Measurements from ENCODE around the gene FER1L5. TPM values are rescaled to one million over a fixed set of nuclear protein-coding genes. Genes with fewer than 3 reads are reported as not detected.

FER1L5 gene
- total and polyA plus RNA-seq, 2 donors (not counting 3 experiments of a cell fraction or from before 2014, with no cell fraction given): not detected

- H3K4me3 ChIP-seq (replicated peaks in 1 of 3; ENCODE audit: insufficient read depth in 1 of 3, low read depth in 1 of 3, low read length in 3 of 3): no peak overlapping the region
- intact Hi-C loops (cut with micrococcal nuclease): no loop called here
- dilution Hi-C loops (cut with MboI; ENCODE audit: extremely low pct_ligation_motif_present, low sequenced_read_pairs): no loop called here
- DNase-seq (ENCODE audit: low read depth, low spot score): no peak
- no TSS peak for BruUV-seq (replicated peaks)
- no peaks in the 10 kb centered on the region for H3K9me3 ChIP-seq (replicated peaks; ENCODE audit: control insufficient read depth, insufficient read depth, low read length)
- H3K27ac ChIP-seq (ENCODE audit: insufficient read depth, low read depth, low read length): no peak overlapping the region
- no peaks in the 10 kb centered on the region for H3K79me2 ChIP-seq (ENCODE audit: control insufficient read depth, insufficient read depth, low read length)
- no peaks in the 10 kb centered on the region for H3K4me1 ChIP-seq (ENCODE audit: control insufficient read depth, extremely low read depth, insufficient read depth, low read length)
- ChIA-PET CTCF (no interaction called here), POLR2A (no interaction called here)
- TF ChIP-seq GATA2 (IDR thresholded peaks at IDR 0.05; ENCODE audit: insufficient read depth, insufficient read length, low read depth, low read length) (no peak), EZH2 (IDR thresholded peaks at IDR 0.05; ENCODE audit: borderline replicate concordance, low read depth, low read length, severe bottlenecking) (no peak), POLR2AphosphoS5 (IDR thresholded peaks at IDR 0.05; ENCODE audit: insufficient read depth, low read depth, low read length) (no peak), POLR2A (IDR thresholded peaks at IDR 0.05; ENCODE audit: low read depth, low read length) (no peak), MYC (IDR thresholded peaks at IDR 0.05; ENCODE audit: low read depth, low read length) (no peak), FOS (IDR thresholded peaks at IDR 0.05; ENCODE audit: borderline replicate concordance, insufficient read depth, low read length) (no peak), JUN (IDR thresholded peaks at IDR 0.05; ENCODE audit: borderline replicate concordance, insufficient read depth, insufficient read length, low read depth) (no peak)
- TF ChIP-seq, protein P1, sequence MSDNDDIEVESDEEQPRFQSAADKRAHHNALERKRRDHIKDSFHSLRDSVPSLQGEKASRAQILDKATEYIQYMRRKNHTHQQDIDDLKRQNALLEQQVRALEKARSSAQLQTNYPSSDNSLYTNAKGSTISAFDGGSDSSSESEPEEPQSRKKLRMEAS (IDR thresholded peaks at IDR 0.05; ENCODE audit: insufficient read depth, insufficient read length): no peak
- TF ChIP-seq, protein P2, sequence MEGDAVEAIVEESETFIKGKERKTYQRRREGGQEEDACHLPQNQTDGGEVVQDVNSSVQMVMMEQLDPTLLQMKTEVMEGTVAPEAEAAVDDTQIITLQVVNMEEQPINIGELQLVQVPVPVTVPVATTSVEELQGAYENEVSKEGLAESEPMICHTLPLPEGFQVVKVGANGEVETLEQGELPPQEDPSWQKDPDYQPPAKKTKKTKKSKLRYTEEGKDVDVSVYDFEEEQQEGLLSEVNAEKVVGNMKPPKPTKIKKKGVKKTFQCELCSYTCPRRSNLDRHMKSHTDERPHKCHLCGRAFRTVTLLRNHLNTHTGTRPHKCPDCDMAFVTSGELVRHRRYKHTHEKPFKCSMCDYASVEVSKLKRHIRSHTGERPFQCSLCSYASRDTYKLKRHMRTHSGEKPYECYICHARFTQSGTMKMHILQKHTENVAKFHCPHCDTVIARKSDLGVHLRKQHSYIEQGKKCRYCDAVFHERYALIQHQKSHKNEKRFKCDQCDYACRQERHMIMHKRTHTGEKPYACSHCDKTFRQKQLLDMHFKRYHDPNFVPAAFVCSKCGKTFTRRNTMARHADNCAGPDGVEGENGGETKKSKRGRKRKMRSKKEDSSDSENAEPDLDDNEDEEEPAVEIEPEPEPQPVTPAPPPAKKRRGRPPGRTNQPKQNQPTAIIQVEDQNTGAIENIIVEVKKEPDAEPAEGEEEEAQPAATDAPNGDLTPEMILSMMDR (IDR thresholded peaks at IDR 0.05; ENCODE audit: extremely low read depth in 1 of 2, insufficient read depth in 1 of 2, low read depth in 1 of 2, low read length in 2 of 2): no peak
- H3K9ac ChIP-seq (replicated peaks; ENCODE audit: extremely low read depth, insufficient read depth, low read length): no peak overlapping the region
- H3K4me2 ChIP-seq (ENCODE audit: insufficient read depth, low read length): no peak overlapping the region
- FAIRE-seq: no peak
- H3K36me3 ChIP-seq (ENCODE audit: control insufficient read depth in 2 of 2, extremely low read depth in 1 of 2, insufficient read depth in 2 of 2, low read length in 2 of 2): no peaks in the 10 kb centered on the region
- H3K9me1 ChIP-seq (replicated peaks; ENCODE audit: control insufficient read depth, extremely low read depth, insufficient read depth, low read length): no peaks in the 10 kb centered on the region
- no peaks in the 10 kb centered on the region for H4K20me1 ChIP-seq (replicated peaks; ENCODE audit: control insufficient read depth, extremely low read depth, insufficient read depth, low read length)
- H3K27me3 ChIP-seq (ENCODE audit: control insufficient read depth in 2 of 2, insufficient read depth in 2 of 2, low read length in 2 of 2): no peaks in the 10 kb centered on the region
- no peak overlapping the region for H2AFZ ChIP-seq (ENCODE audit: low read depth, low read length)
Observed at GRCh38 chr2:96699621-96700020, 57.1 kb downstream of the FER1L5 start.

All from endothelial cell of umbilical vein (primary cell).